ENCODE measurements around the gene BNIP1.
"Not testable (repeated sequence)": the region's sequence is repeated elsewhere in the genome, so short reads cannot be mapped to it uniquely, and the experiment has no call there.

Gene BNIP1

GRCh38 chr5:173143567-173143966 lies 764 bp upstream of the BNIP1 start:
- no peak overlapping the region for H2AFZ ChIP-seq (ENCODE audit: low read depth, low read length)
- no peak overlapping the region for H3K4me3 ChIP-seq (ENCODE audit: low read length)
- peaks cover 14% of the 10 kb centered on the region for H3K4me1 ChIP-seq (ENCODE audit: insufficient read depth, low read length)
- H3K9me3 ChIP-seq (ENCODE audit: low read length): no peaks in the 10 kb centered on the region
- peaks cover 10% of the 10 kb centered on the region for H3K36me3 ChIP-seq (ENCODE audit: insufficient read depth, low read length)
- no peaks in the 10 kb centered on the region for H3K27me3 ChIP-seq (ENCODE audit: insufficient read depth, low read length)

DNA sequence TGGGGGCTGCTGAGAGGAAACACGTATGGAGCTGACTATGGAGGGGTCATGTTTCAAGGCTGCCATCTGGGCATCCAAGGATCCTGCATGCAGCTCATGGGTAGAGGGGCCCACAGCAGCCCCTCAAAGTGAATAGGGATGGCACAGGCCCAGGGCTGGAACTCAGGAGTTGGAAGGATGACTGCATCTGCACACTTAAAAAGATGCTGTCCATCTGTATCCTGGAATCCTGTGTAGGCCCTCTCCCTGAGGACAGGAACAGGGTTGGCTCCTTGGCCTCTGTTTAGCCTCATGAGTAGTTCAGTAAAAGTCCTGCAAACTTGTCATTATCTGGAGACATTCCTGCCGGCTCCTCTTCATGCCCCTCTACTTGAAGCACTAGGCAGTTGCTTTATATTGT lies 4.0 kb downstream of the BNIP1 start:
- H2AFZ ChIP-seq (ENCODE audit: low read depth, low read length): no peak overlapping the region
- H3K4me1 ChIP-seq (ENCODE audit: insufficient read depth, low read length): peaks cover 5% of the 10 kb centered on the region
- peaks cover 28% of the 10 kb centered on the region for H3K36me3 ChIP-seq (ENCODE audit: insufficient read depth, low read length)
- H3K9me3 ChIP-seq (ENCODE audit: low read length): no peaks in the 10 kb centered on the region
- H3K4me3 ChIP-seq (ENCODE audit: low read length): no peak overlapping the region
- no peaks in the 10 kb centered on the region for H3K27me3 ChIP-seq (ENCODE audit: insufficient read depth, low read length)

GRCh38 chr5:173152547-173152946 lies 8.2 kb downstream of the BNIP1 start:
- Histone ChIP-seq H3K4me1 (ENCODE audit: insufficient read depth, low read length) (no peaks in the 10 kb centered on the region), H3K9me3 (ENCODE audit: low read length) (no peaks in the 10 kb centered on the region), H3K4me3 (ENCODE audit: low read length) (no peak overlapping the region), H2AFZ (ENCODE audit: low read depth, low read length) (no peak overlapping the region), H3K27me3 (ENCODE audit: insufficient read depth, low read length) (no peaks in the 10 kb centered on the region), H3K36me3 (ENCODE audit: insufficient read depth, low read length) (peaks cover 44% of the 10 kb centered on the region)

DNA sequence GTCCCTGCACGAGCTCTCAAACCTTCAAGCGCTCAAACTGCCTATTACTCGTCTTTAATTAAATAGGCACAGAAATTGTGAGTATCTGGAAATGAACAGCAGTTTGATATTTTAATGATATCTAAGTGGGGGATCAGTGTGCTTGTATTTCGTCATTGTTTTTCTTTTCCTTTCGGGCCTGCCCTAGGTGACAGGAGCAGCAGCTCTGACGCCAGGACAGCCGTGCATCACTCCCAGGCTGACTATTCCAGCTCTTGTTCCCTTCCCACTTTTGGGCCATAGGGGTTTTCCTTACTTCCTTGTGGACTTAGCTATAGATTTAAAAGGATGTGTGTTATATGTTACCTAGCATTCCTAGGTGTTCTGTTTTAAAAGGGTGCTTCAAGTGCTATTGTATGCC lies 9.5 kb downstream of the BNIP1 start:
- Histone ChIP-seq H2AFZ (ENCODE audit: low read depth, low read length) (no peak overlapping the region), H3K36me3 (ENCODE audit: insufficient read depth, low read length) (peaks cover 40% of the 10 kb centered on the region), H3K27me3 (ENCODE audit: insufficient read depth, low read length) (no peaks in the 10 kb centered on the region), H3K4me1 (ENCODE audit: insufficient read depth, low read length) (no peaks in the 10 kb centered on the region), H3K9me3 (ENCODE audit: low read length) (no peaks in the 10 kb centered on the region), H3K4me3 (ENCODE audit: low read length) (no peak overlapping the region)

GRCh38 chr5:173154619-173155018 lies 10.3 kb downstream of the BNIP1 start:
- H2AFZ ChIP-seq (ENCODE audit: low read depth, low read length); H3K4me3 ChIP-seq (ENCODE audit: low read length); H3K9me3 ChIP-seq (ENCODE audit: low read length); H3K27me3 ChIP-seq (ENCODE audit: insufficient read depth, low read length); H3K4me1 ChIP-seq (ENCODE audit: insufficient read depth, low read length): not testable (repeated sequence)
- H3K36me3 ChIP-seq (ENCODE audit: insufficient read depth, low read length): peaks cover 43% of the 10 kb centered on the region

GRCh38 chr5:173155912-173156311 lies 11.6 kb downstream of the BNIP1 start:
- no peak overlapping the region for H2AFZ ChIP-seq (ENCODE audit: low read depth, low read length)
- H3K36me3 ChIP-seq (ENCODE audit: insufficient read depth, low read length): peaks cover 50% of the 10 kb centered on the region
- H3K4me1 ChIP-seq (ENCODE audit: insufficient read depth, low read length): no peaks in the 10 kb centered on the region
- H3K27me3 ChIP-seq (ENCODE audit: insufficient read depth, low read length): no peaks in the 10 kb centered on the region
- H3K9me3 ChIP-seq (ENCODE audit: low read length): no peaks in the 10 kb centered on the region
- H3K4me3 ChIP-seq (ENCODE audit: low read length): no peak overlapping the region

GRCh38 chr5:173158366-173158765 lies 14.0 kb downstream of the BNIP1 start:
- Histone ChIP-seq H3K9me3 (ENCODE audit: low read length) (no peaks in the 10 kb centered on the region), H3K36me3 (ENCODE audit: insufficient read depth, low read length) (peaks cover 59% of the 10 kb centered on the region), H2AFZ (ENCODE audit: low read depth, low read length) (no peak overlapping the region), H3K4me1 (ENCODE audit: insufficient read depth, low read length) (no peaks in the 10 kb centered on the region), H3K4me3 (ENCODE audit: low read length) (no peak overlapping the region), H3K27me3 (ENCODE audit: insufficient read depth, low read length) (no peaks in the 10 kb centered on the region)

DNA sequence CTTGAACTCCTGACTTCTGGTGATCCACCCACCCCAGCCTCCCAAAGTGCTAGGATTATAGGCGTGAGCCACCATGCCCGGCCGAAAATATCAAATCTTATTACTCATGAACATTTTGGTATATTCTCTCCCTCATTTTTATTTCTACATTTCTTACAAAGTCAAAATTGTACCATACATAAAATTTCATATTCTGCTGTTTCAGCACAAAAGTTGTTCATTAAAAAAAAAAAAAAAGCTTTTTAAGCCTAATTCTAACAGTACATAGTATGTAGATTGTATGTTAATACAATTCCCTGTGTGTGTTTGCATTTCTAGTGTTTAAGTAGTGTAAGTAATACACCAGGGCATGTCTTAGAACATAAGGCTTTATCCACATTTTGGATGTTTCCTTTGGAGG lies 14.9 kb downstream of the BNIP1 start:
- Histone ChIP-seq H3K9me3 (ENCODE audit: low read length) (no peaks in the 10 kb centered on the region), H3K36me3 (ENCODE audit: insufficient read depth, low read length) (peaks cover 55% of the 10 kb centered on the region), H2AFZ (ENCODE audit: low read depth, low read length) (no peak overlapping the region), H3K27me3 (ENCODE audit: insufficient read depth, low read length) (no peaks in the 10 kb centered on the region), H3K4me1 (ENCODE audit: insufficient read depth, low read length) (no peaks in the 10 kb centered on the region), H3K4me3 (ENCODE audit: low read length) (no peak overlapping the region)

- Histone ChIP-seq H3K4me3 (ENCODE audit: low read length) (no peak overlapping the region), H3K36me3 (ENCODE audit: insufficient read depth, low read length) (peaks cover 43% of the 10 kb centered on the region), H3K4me1 (ENCODE audit: insufficient read depth, low read length) (no peaks in the 10 kb centered on the region), H3K27me3 (ENCODE audit: insufficient read depth, low read length) (no peaks in the 10 kb centered on the region), H3K9me3 (ENCODE audit: low read length) (no peaks in the 10 kb centered on the region), H2AFZ (ENCODE audit: low read depth, low read length) (no peak overlapping the region)
Measured at GRCh38 chr5:173161148-173161547, 16.8 kb downstream of the BNIP1 start.

DNA sequence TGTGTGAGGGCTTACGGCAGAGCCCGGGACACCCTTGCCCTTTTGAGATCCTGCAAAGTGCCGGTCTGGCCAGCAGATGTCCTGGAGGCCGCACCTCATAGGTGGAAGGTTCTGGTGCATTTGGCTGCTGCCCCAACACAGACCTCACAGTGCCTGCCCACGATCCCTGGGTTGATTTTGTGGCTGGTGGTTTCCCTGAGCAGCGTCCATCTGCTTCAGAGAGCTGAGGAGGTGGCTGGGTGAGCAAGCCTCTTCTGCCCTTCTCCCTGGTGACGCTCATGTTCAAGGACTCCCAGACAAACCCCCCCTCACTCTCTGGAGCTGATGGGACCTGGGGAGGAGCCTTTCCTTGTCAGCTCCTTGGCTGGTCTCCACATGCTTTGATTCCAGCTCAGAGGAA lies 18.9 kb downstream of the BNIP1 start:
- H3K27me3 ChIP-seq (ENCODE audit: insufficient read depth, low read length): no peaks in the 10 kb centered on the region
- H3K36me3 ChIP-seq (ENCODE audit: insufficient read depth, low read length): peaks cover 36% of the 10 kb centered on the region
- no peaks in the 10 kb centered on the region for H3K4me1 ChIP-seq (ENCODE audit: insufficient read depth, low read length)
- H3K4me3 ChIP-seq (ENCODE audit: low read length): no peak overlapping the region
- no peaks in the 10 kb centered on the region for H3K9me3 ChIP-seq (ENCODE audit: low read length)
- H2AFZ ChIP-seq (ENCODE audit: low read depth, low read length): no peak overlapping the region

GRCh38 chr5:173165177-173166016 lies 21.1 kb downstream of the BNIP1 start:
- no peaks in the 10 kb centered on the region for H3K27me3 ChIP-seq (ENCODE audit: insufficient read depth, low read length)
- H3K4me3 ChIP-seq (ENCODE audit: low read length): no peak overlapping the region
- no peaks in the 10 kb centered on the region for H3K4me1 ChIP-seq (ENCODE audit: insufficient read depth, low read length)
- no peaks in the 10 kb centered on the region for H3K9me3 ChIP-seq (ENCODE audit: low read length)
- peaks cover 24% of the 10 kb centered on the region for H3K36me3 ChIP-seq (ENCODE audit: insufficient read depth, low read length)
- H2AFZ ChIP-seq (ENCODE audit: low read depth, low read length): no peak overlapping the region

DNA sequence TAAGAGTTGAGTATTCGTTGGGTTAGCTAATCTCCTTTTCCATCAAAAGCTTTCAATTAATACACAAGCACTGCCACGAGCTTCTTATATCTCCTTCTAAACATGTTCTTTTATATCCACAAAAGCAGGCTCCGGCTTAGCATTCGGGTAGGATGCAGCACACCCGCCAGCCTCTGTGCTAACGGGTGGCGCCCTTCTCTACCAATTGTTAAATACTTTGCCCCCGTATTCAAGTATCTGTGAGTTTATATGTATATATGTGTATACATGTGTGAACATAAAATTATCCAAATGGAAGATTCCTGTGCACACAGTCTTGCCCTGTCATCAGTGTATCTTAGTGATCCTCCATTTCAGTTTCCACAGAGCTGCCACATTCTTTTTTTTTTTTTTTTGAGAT lies 27.8 kb downstream of the BNIP1 start:
- Histone ChIP-seq H3K36me3 (ENCODE audit: insufficient read depth, low read length) (no peaks in the 10 kb centered on the region), H2AFZ (ENCODE audit: low read depth, low read length) (no peak overlapping the region), H3K4me1 (ENCODE audit: insufficient read depth, low read length) (no peaks in the 10 kb centered on the region), H3K27me3 (ENCODE audit: insufficient read depth, low read length) (no peaks in the 10 kb centered on the region), H3K9me3 (ENCODE audit: low read length) (no peaks in the 10 kb centered on the region), H3K4me3 (ENCODE audit: low read length) (no peak overlapping the region)

DNA sequence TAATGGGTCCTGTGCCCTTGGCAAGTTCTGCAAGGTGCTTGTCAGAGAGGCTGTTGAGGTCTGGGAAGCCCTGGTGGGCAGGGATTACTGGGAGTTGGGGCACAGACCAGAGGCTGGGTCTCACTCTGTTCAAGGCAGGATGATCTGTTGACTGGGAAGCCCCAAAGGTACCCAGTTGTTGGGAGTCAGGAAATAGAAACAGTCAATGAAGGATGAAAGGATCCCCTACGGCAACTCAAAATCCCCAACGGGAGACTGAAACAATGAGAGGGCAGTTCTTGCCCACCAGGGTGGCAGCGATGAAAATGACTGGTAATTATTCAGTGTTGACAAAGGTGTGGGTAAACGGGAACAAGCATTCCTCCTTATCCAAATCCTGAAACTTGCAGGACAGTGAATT lies 31.2 kb downstream of the BNIP1 start:
- Histone ChIP-seq H3K36me3 (ENCODE audit: insufficient read depth, low read length) (no peaks in the 10 kb centered on the region), H2AFZ (ENCODE audit: low read depth, low read length) (no peak overlapping the region)

GRCh38 chr5:173178369-173178910 lies 34.1 kb downstream of the BNIP1 start:
- Histone ChIP-seq H3K9me3 (ENCODE audit: low read length) (no peaks in the 10 kb centered on the region), H3K36me3 (ENCODE audit: insufficient read depth, low read length) (no peaks in the 10 kb centered on the region), H2AFZ (ENCODE audit: low read depth, low read length) (no peak overlapping the region), H3K4me3 (ENCODE audit: low read length) (no peak overlapping the region), H3K27me3 (ENCODE audit: insufficient read depth, low read length) (no peaks in the 10 kb centered on the region), H3K4me1 (ENCODE audit: insufficient read depth, low read length) (no peaks in the 10 kb centered on the region)

More for the DNA sequence above, 31.2 kb downstream of the BNIP1 start:
- Histone ChIP-seq H3K27me3 (ENCODE audit: insufficient read depth, low read length) (no peaks in the 10 kb centered on the region), H3K9me3 (ENCODE audit: low read length) (no peaks in the 10 kb centered on the region), H3K4me1 (ENCODE audit: insufficient read depth, low read length) (no peaks in the 10 kb centered on the region), H3K4me3 (ENCODE audit: low read length) (no peak overlapping the region)

Measured in neuron (in vitro differentiated cells).